Left ventricle myocardium inferior (tissue), 1 donor: ENCODE data around the gene POU2F1. TPM values are rescaled to one million over a fixed set of nuclear protein-coding genes. Genes with fewer than 3 reads are reported as not detected.

Experiments
- DNase-seq: peaks from one replicate; pipeline ENCODE4 v3.0.0-alpha.2; 2020
- H3K27ac ChIP-seq: fragments of 200-600 bp; replicated peaks from 2 replicates; pipeline ENCODE4 v1.8.0; 2021
- H3K27me3 ChIP-seq: fragments of 200-600 bp; 2 replicates; pipeline ENCODE4 v1.8.0; 2021; ENCODE audit warnings: low read depth
- H3K36me3 ChIP-seq: fragments of 200-600 bp; 2 replicates; pipeline ENCODE4 v1.8.0; 2021
- H3K4me1 ChIP-seq: fragments of 200-600 bp; 2 replicates; pipeline ENCODE4 v1.8.0; 2021
- H3K4me3 ChIP-seq: fragments of 200-600 bp; 2 replicates; pipeline ENCODE4 v1.8.0; 2021; ENCODE audit warnings: mild to moderate bottlenecking, moderate library complexity
- H3K9me3 ChIP-seq: fragments of 200-600 bp; replicated peaks from 2 replicates; pipeline ENCODE4 v1.8.0; 2021
- CTCF ChIP-seq: fragments of 200-600 bp; IDR thresholded peaks from 2 replicates; pipeline ENCODE4 v1.8.0; 2021; ENCODE audit warnings: antibody characterized with exemption, mild to moderate bottlenecking, borderline replicate concordance
- intact Hi-C: fragments of 100-400 bp; cut with micrococcal nuclease; formaldehyde crosslinking; loops from one replicate; pipeline ENCODE4 v1.11.0; 2022
- total RNA-seq: library from RNA; stranded (reverse); fragmentation: NEBNext Ultra II Directional; extraction: Animal tissue kit (Norgen Biotek cat#: 25700); gene quantifications from one replicate; pipeline ENCODE4 v1.2.1, GENCODE V29; 2021
- donor health status: DM: no; HTN: yes; CAD: no; lungs with severe emphysema.

Gene POU2F1
- total RNA-seq, 1 donor from 2014 or later = 7.5 TPM

DNA sequence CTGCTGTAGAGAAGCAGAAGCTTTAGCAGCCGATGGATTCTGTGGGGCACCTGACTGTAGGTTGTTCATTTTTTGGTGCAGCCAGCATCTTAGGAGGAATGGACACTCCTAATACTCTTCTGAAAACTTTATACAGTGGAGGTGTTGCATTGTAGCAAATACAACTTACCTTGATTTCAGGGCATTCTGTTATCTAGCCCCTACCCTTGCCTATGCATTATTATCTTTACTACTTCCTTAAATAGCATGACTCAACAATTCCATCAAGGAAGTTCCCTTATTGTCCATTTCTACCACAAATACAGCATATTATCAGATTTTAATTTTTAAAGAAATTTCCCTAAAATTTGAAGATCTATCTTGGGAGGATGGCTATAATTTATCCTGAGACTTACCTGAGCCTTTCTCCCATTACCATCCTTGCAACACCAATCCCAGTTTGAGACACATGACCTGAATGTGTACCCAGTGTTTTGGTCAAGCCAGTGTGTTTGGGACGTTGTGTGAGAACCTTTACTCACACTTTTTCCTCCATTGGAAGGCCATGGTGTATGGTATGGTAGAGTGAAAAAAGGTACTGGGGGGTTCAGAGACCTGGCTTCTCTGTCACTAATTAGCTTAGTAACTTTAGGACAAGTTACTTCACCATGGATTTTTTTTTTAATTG, 9.2 kb downstream of the POU2F1 start:
- intact Hi-C loops = no loop called here
- DNase-seq = no peak
- H3K27ac ChIP-seq = no peak overlapping the region
- H3K27me3 ChIP-seq = no peaks in the 10 kb centered on the region
- peaks cover 65% of the 10 kb centered on the region for H3K4me1 ChIP-seq
- no peak for TF ChIP-seq CTCF
- H3K4me3 ChIP-seq = no peak overlapping the region
- H3K36me3 ChIP-seq = no peaks in the 10 kb centered on the region
- H3K9me3 ChIP-seq = no peaks in the 10 kb centered on the region

GRCh38 chr1:167230437-167230836, 9.8 kb downstream of the POU2F1 start:
- no peak for TF ChIP-seq CTCF
- Histone ChIP-seq H3K27me3 (no peaks in the 10 kb centered on the region), H3K4me3 (no peak overlapping the region), H3K36me3 (no peaks in the 10 kb centered on the region), H3K9me3 (no peaks in the 10 kb centered on the region), H3K4me1 (peaks cover 69% of the 10 kb centered on the region), H3K27ac (no peak overlapping the region)
- intact Hi-C loops = no loop called here
- DNase-seq = no peak

GRCh38 chr1:167231873-167232450, 11.3 kb downstream of the POU2F1 start:
- Histone ChIP-seq H3K4me3 (no peak overlapping the region), H3K27me3 (no peaks in the 10 kb centered on the region), H3K36me3 (no peaks in the 10 kb centered on the region), H3K27ac (no peak overlapping the region), H3K4me1 (peaks cover 61% of the 10 kb centered on the region), H3K9me3 (no peaks in the 10 kb centered on the region)
- no peak for DNase-seq
- TF ChIP-seq CTCF = no peak
- intact Hi-C loops = no loop called here

- Histone ChIP-seq H3K9me3 (no peaks in the 10 kb centered on the region), H3K27me3 (no peaks in the 10 kb centered on the region), H3K4me3 (no peak overlapping the region), H3K36me3 (no peaks in the 10 kb centered on the region), H3K27ac (no peak overlapping the region), H3K4me1 (peaks cover 57% of the 10 kb centered on the region)
- no peak for TF ChIP-seq CTCF
- intact Hi-C loops = no loop called here
- DNase-seq = no peak
Observed at GRCh38 chr1:167232801-167233200, 12.1 kb downstream of the POU2F1 start.

DNA sequence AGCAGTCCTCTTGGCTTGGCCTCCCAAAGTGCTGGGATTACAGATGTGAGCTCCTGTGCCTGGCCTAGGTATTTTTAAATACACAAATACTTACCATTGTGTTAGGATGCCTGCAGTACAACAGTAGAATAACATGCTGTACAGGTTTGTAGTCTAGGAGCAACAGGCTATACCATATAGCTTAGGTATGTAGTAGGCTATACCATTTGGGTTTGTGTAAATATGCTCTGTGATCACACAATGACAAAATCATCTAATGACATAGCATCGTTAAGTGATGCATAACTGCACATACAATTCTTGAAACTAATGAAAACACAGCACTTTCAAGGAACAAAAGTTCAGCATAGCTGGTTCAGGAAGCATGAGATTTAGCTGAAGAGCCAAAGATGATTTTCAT, 12.7 kb downstream of the POU2F1 start:
- no peaks in the 10 kb centered on the region for H3K9me3 ChIP-seq
- no peak overlapping the region for H3K27ac ChIP-seq
- intact Hi-C loops = no loop called here
- H3K36me3 ChIP-seq = no peaks in the 10 kb centered on the region
- no peak overlapping the region for H3K4me3 ChIP-seq
- no peaks in the 10 kb centered on the region for H3K27me3 ChIP-seq
- no peak for DNase-seq
- H3K4me1 ChIP-seq = peaks cover 51% of the 10 kb centered on the region
- no peak for TF ChIP-seq CTCF
